Pancreas (tissue), 10 donors: ENCODE data around the gene C19orf25. TPM values are rescaled to one million over a fixed set of nuclear protein-coding genes. Genes with fewer than 3 reads are reported as not detected.
A peak's percentile ranks its signal among the peaks of the same experiment; 100 is the strongest.

Experiments used
- ATAC-seq, 4 donors: fragments of 200-7000 bp; cut with Tn5 transposase; one replicate each; pipeline versions ENCODE4 v1.8.0 to v1.9.1; 2020; ENCODE audit warnings: mild to moderate bottlenecking in 4 of 4, moderate library complexity in 4 of 4
- DNase-seq, 6 donors: peaks; one replicate each; pipeline ENCODE4 v3.0.0-alpha.2; 2020
- FAIRE-seq: peaks from 2 replicates; lab custom pipeline; 2012; peaks lifted over from hg19 to GRCh38; lab: Jason Lieb, UNC
- H3K27ac ChIP-seq, 4 donors: fragments of 200-600 bp; sonication (generic); 1 replicate in 3 of 4; 2 replicates in 1 of 4; pipeline versions ENCODE4 v1.5.0 to v1.8.0; 2020
- H3K27me3 ChIP-seq, 4 donors: fragments of 200-600 bp; one replicate each; pipeline ENCODE4 v1.8.0; 2021
- H3K36me3 ChIP-seq, 3 donors: fragments of 200-600 bp; sonication (generic) in 1 of 3; one replicate each; pipeline versions ENCODE4 v1.5.0 to v1.8.0; 2020 to 2021
- H3K4me1 ChIP-seq, 3 donors: fragments of 200-600 bp; one replicate each; pipeline ENCODE4 v1.8.0; 2021
- H3K4me3 ChIP-seq, 4 donors: fragments of 200-600 bp; sonication (generic) in 2 of 4; one replicate each; pipeline versions ENCODE4 v1.5.0 to v1.8.0; 2020 to 2021
- H3K9me3 ChIP-seq, 4 donors: fragments of 200-600 bp; one replicate each; pipeline ENCODE4 v1.8.0; 2021
- WGBS, 2 donors: extraction: QIAGEN DNeasy Blood & Tissue Kit; methylation state at CpG; one replicate each; pipeline ENCODE4 v1.1.7; 2013; 5-methylcytosine and 5-hydroxymethylcytosine counted together
- intact Hi-C, 3 donors: fragments of 100-400 bp; cut with DNase I; formaldehyde crosslinking; loops; one replicate each; pipeline versions ENCODE4 v1.11.1 to v1.14.2; 2022
- polyA plus RNA-seq, 2 donors: library from polyadenylated mRNA; stranded (reverse); fragments of 200-250 nt; gene quantifications; one replicate each; pipeline ENCODE4 v1.2.3, GENCODE V29; 2013
- total RNA-seq, 6 donors: library from RNA; stranded (reverse); fragmentation: NEBNext Ultra II Directional in 4 of 6; extraction: Animal tissue kit (Norgen Biotek cat#: 25700) in 4 of 6; gene quantifications; one replicate each; pipeline versions ENCODE4 v1.2.1 to v1.2.4, GENCODE V29; 2021 to 2023
- TF ChIP-seq, protein P1 (sequence below), 4 donors: fragments of 200-600 bp; sonication (generic) in 3 of 4; IDR thresholded peaks; one replicate each; pipeline versions ENCODE4 v1.5.0 to v1.8.0; 2021; ENCODE audit warnings: antibody characterized with exemption in 4 of 4
- donor health status: healthy with polysubstance abuse.
- donor health status: DM: no; HTN: no; CAD: no; lungs with moderate emphysema.
- donor health status: DM: no; HTN: no; CAD: no.
- donor health status: control.
- donor health status: control.
- donor health status: Bipolar disorder and iron deficiency.
- donor health status: DM: yes; HTN: yes; CAD: no.
- donor health status: DM: no; HTN: no; CAD: no.
- donor health status: DM: no; HTN: no; CAD: no.
- donor health status: DM: yes; HTN: yes; CAD: no.

Gene C19orf25
- total and polyA plus RNA-seq, 8 donors = 10.7 to 39.0 (median 15.6) TPM

DNA sequence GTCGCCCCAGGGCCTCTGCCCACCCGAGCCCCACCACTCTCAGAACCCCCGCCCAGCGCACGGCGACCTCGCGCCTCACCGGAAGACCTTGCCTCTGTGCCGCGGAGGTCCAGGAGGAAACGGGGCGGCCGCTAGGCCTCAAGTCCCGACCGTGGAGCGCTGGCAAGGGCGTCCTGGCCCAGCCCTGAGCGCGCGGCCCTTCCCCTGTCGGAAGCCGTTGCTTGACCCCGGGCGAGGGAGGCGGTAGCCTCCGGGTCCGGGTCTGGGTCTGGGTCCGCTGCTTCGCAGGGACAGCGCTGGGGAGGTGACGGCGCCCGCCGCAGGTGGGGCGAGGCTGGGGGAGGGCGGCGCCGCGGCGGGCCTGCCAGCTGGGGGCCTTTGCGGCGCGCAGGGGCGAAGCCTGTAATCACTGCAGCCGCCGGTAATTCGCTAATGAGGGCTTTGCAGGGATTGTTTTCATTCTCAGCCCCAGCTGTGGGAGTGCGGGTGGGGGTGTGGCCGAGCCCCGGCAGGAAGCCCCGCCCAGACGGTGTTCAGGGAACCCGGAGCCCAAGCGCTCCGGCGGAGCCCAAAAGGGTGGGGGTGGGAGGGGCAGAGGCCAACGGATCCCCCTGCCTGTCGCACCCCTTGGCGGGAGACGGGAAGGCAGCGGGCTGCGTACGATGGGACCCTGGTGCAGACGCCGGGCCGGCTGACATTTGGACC is 8.6 kb downstream of the C19orf25 start:
- WGBS, 2 donors = 1% methylated on average over 62 to 67 of the region's 67 CpGs
- Histone ChIP-seq H3K27me3 (peaks cover 0 to 30% (median 5%) of the 10 kb centered on the region in 4 donors), H3K4me1 (peaks cover 16 to 35% (median 35%) of the 10 kb centered on the region in 3 donors), H3K27ac (no peak overlapping the region), H3K36me3 (no peaks in the 10 kb centered on the region), H3K9me3 (no peaks in the 10 kb centered on the region), H3K4me3 (peak overlapping the region in 2 of 4 donors; percentile 26 to 45)
- peak; percentile 26 to 69 (median 46) for ATAC-seq
- peak in 2 of 6 donors; percentile 65 to 73 for DNase-seq
- no peak for FAIRE-seq
- TF ChIP-seq, protein P1, sequence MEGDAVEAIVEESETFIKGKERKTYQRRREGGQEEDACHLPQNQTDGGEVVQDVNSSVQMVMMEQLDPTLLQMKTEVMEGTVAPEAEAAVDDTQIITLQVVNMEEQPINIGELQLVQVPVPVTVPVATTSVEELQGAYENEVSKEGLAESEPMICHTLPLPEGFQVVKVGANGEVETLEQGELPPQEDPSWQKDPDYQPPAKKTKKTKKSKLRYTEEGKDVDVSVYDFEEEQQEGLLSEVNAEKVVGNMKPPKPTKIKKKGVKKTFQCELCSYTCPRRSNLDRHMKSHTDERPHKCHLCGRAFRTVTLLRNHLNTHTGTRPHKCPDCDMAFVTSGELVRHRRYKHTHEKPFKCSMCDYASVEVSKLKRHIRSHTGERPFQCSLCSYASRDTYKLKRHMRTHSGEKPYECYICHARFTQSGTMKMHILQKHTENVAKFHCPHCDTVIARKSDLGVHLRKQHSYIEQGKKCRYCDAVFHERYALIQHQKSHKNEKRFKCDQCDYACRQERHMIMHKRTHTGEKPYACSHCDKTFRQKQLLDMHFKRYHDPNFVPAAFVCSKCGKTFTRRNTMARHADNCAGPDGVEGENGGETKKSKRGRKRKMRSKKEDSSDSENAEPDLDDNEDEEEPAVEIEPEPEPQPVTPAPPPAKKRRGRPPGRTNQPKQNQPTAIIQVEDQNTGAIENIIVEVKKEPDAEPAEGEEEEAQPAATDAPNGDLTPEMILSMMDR (IDR thresholded peaks at IDR 0.05) = no peak
- intact Hi-C loops = no loop called here

DNA sequence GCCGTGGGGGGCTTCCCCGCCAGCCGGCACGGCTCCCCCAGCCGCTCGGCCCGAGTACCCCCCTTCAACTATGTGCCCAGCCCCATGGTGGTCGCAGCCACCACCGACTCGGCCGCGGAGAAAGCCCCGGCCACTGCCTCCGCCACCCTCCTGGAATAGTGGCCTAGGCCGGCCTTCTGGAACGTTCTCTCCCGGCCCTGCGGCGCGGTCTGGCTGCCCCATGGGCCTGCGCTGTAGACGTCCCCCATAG is 9.0 kb downstream of the C19orf25 start:
- Histone ChIP-seq H3K9me3 (no peaks in the 10 kb centered on the region), H3K36me3 (no peaks in the 10 kb centered on the region), H3K4me3 (peak overlapping the region in 2 of 4 donors; percentile 26 to 45), H3K27ac (no peak overlapping the region), H3K4me1 (peaks cover 16 to 35% (median 35%) of the 10 kb centered on the region in 3 donors), H3K27me3 (peaks cover 0 to 30% (median 5%) of the 10 kb centered on the region in 4 donors)
- TF ChIP-seq, protein P1 (IDR thresholded peaks at IDR 0.05) = no peak
- intact Hi-C loops = no loop called here
- FAIRE-seq (no peak), DNase-seq (peak in 1 of 6 donors; percentile 79), ATAC-seq (peak in 3 of 4 donors; percentile 7 to 13 (median 11))
- WGBS, 2 donors = 4 to 5% methylated on average over 21 to 22 of the region's 22 CpGs

DNA sequence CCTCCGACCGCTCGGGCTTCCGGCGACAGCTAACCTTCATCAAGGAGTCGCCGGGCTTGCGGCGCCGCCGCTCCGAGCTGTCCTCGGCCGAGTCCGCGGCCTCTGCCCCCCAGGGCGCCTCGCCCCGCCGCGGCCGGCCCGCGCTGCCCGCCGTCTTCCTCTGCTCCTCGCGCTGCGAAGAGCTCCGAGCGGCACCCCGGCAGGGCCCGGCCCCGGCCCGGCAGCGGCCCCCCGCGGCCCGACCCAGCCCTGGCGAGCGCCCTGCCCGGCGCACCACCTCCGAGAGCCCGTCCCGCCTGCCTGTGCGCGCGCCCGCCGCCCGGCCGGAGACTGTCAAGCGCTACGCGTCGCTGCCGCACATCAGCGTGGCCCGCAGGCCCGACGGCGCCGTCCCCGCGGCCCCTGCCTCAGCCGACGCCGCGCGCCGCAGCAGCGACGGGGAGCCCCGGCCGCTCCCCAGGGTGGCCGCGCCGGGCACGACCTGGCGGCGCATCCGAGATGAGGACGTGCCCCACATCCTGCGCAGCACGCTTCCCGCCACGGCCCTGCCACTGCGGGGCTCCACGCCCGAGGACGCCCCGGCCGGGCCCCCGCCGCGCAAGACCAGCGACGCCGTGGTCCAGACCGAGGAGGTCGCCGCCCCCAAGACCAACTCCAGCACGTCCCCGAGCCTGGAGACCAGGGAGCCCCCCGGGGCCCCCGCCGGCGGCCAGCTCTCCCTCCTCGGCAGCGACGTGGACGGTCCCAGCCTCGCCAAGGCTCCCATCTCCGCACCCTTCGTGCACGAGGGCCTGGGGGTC is 9.6 kb downstream of the C19orf25 start:
- TF ChIP-seq, protein P1 (IDR thresholded peaks at IDR 0.05) = no peak
- Histone ChIP-seq H3K27me3 (peaks cover 0 to 30% (median 5%) of the 10 kb centered on the region in 4 donors), H3K36me3 (no peaks in the 10 kb centered on the region), H3K9me3 (no peaks in the 10 kb centered on the region), H3K4me1 (peaks cover 16 to 35% (median 35%) of the 10 kb centered on the region in 3 donors), H3K4me3 (peak overlapping the region in 2 of 4 donors; percentile 16 to 45), H3K27ac (no peak overlapping the region)
- WGBS, 2 donors = 1 to 3% methylated on average over 38 to 117 of the region's 117 CpGs
- peak in 3 of 6 donors; percentile 44 to 81 (median 67) for DNase-seq
- ATAC-seq = peak in 1 of 4 donors; percentile 6
- FAIRE-seq = no peak
- intact Hi-C loops = no loop called here

DNA sequence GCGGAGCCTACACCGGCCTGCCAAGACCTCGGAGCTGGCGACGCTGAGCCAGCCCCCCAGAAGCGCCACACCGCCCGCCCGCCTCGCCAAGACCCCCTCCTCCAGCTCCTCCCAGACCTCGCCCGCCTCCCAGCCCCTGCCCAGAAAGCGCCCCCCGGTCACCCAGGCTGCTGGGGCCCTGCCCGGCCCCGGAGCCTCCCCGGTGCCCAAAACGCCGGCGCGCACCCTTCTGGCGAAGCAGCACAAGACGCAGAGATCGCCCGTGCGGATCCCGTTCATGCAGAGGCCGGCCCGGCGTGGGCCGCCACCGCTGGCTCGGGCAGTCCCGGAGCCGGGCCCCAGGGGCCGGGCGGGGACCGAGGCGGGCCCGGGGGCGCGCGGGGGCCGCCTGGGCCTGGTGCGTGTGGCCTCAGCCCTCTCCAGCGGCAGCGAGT is 10.2 kb downstream of the C19orf25 start:
- FAIRE-seq (no peak), DNase-seq (peak in 3 of 6 donors; percentile 53 to 88 (median 78)), ATAC-seq (peak in 2 of 4 donors; percentile 4 to 18)
- peaks cover 16 to 35% (median 35%) of the 10 kb centered on the region in 3 donors for H3K4me1 ChIP-seq
- TF ChIP-seq, protein P1 (IDR thresholded peaks at IDR 0.05) = no peak
- no peaks in the 10 kb centered on the region for H3K9me3 ChIP-seq
- intact Hi-C loops = no loop called here
- peak overlapping the region in 2 of 4 donors; percentile 16 to 30 for H3K4me3 ChIP-seq
- H3K27ac ChIP-seq = no peak overlapping the region
- peaks cover 0 to 30% (median 5%) of the 10 kb centered on the region in 4 donors for H3K27me3 ChIP-seq
- WGBS, 2 donors = 0 to 2% methylated on average over 17 to 47 of the region's 47 CpGs
- no peaks in the 10 kb centered on the region for H3K36me3 ChIP-seq
